ENCODE data around the gene GPR42.

DNA sequence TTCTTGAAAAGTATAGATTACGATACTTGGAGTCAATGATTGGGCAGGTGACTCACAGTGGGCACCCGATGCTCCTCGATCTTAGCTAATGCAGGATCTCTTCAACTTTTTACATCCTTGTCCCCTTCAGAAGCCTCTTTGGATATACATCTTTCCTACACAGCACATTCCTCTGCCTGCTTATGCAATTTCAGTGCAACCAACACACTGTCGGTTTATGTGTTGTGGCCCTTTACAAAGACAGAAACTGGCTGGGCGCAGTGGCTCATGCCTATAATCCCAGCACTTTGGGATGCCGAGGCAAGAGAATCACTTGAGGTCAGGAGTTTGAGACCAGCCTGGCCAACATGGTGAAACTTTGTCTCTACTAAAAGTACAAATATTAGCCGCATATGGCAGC lies 2.6 kb downstream of the GPR42 start:
- TF ChIP-seq, protein P1, sequence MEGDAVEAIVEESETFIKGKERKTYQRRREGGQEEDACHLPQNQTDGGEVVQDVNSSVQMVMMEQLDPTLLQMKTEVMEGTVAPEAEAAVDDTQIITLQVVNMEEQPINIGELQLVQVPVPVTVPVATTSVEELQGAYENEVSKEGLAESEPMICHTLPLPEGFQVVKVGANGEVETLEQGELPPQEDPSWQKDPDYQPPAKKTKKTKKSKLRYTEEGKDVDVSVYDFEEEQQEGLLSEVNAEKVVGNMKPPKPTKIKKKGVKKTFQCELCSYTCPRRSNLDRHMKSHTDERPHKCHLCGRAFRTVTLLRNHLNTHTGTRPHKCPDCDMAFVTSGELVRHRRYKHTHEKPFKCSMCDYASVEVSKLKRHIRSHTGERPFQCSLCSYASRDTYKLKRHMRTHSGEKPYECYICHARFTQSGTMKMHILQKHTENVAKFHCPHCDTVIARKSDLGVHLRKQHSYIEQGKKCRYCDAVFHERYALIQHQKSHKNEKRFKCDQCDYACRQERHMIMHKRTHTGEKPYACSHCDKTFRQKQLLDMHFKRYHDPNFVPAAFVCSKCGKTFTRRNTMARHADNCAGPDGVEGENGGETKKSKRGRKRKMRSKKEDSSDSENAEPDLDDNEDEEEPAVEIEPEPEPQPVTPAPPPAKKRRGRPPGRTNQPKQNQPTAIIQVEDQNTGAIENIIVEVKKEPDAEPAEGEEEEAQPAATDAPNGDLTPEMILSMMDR (IDR thresholded peaks at IDR 0.05 in 8 of 11, conservative IDR thresholded peaks at IDR 0.05 in 3 of 11) = no peak
- no peak for TF ChIP-seq POLR2A (IDR thresholded peaks at IDR 0.05)

Measured in spleen (tissue), 7 donors.